ENCODE results near the gene KCNJ9. TPM values are rescaled to one million over a fixed set of nuclear protein-coding genes. Genes with fewer than 3 reads are reported as not detected.

KCNJ9 gene
- polyA plus RNA-seq, 3 donors = not detected

- H3K9ac ChIP-seq (ENCODE audit: insufficient read depth, low read length, poor library complexity, severe bottlenecking) = no peak overlapping the region
- Mint-ChIP-seq H3K4me1 (peaks cover 39% of the 10 kb centered on the region), H3K9me3 (peaks cover 0 to 2% (median 0%) of the 10 kb centered on the region in 7 donors), H3K27me3 (ENCODE audit: low read depth in 3 of 3) (peaks cover 12 to 29% (median 20%) of the 10 kb centered on the region in 3 donors), H3K4me3 (peak overlapping the region in 1 of 2 donors; percentile 4), H3K36me3 (no peaks in the 10 kb centered on the region), H3K27ac (peak overlapping the region; percentile 44 to 84 (median 72))
- H3K27ac ChIP-seq (ENCODE audit: low read depth in 1 of 2, low read length in 2 of 2) = peak overlapping the region; percentile 57 to 59
- no peak overlapping the region for H2AFZ ChIP-seq (ENCODE audit: insufficient read depth, low read depth, low read length, poor library complexity, severe bottlenecking)
- H4K20me1 ChIP-seq (ENCODE audit: insufficient read depth, low read length) = no peaks in the 10 kb centered on the region
- H3K9me3 ChIP-seq (replicated peaks in 1 of 2; ENCODE audit: control insufficient read depth in 1 of 2, insufficient read depth in 1 of 2, low read length in 2 of 2) = no peaks in the 10 kb centered on the region
- peaks cover 44 to 47% of the 10 kb centered on the region in 2 donors for H3K4me1 ChIP-seq (ENCODE audit: control insufficient read depth in 1 of 2, insufficient read depth in 2 of 2, low read length in 2 of 2)
- H3K27me3 ChIP-seq (ENCODE audit: control insufficient read depth in 2 of 2, insufficient read depth in 2 of 2, low read length in 2 of 2) = peaks cover 16 to 31% of the 10 kb centered on the region in 2 donors
- no peak for TF ChIP-seq CTCF (IDR thresholded peaks at IDR 0.05)
- intact Hi-C loops (cut with micrococcal nuclease) = no loop called here
- DNase-seq = peak; percentile 35 to 69 (median 50)
- H3K4me3 ChIP-seq (replicated peaks in 1 of 3; ENCODE audit: low read depth in 2 of 3, low read length in 3 of 3) = no peak overlapping the region
- H3K79me2 ChIP-seq (ENCODE audit: insufficient read depth, low read length) = no peaks in the 10 kb centered on the region
- H3K36me3 ChIP-seq (replicated peaks in 1 of 2; ENCODE audit: control insufficient read depth in 1 of 2, insufficient read depth in 2 of 2, low read length in 2 of 2) = no peaks in the 10 kb centered on the region
- no peak overlapping the region for H3K4me2 ChIP-seq (replicated peaks; ENCODE audit: extremely low read depth, low read length, poor library complexity, severe bottlenecking)
These were observed 3.9 kb upstream of the KCNJ9 start for GRCh38 chr1:160077486-160077885.

- peaks cover 23 to 41% (median 32%) of the 10 kb centered on the region in 3 donors for H3K27me3 Mint-ChIP-seq (ENCODE audit: low read depth in 3 of 3)
- H3K9me3 Mint-ChIP-seq = no peaks in the 10 kb centered on the region
- no peak overlapping the region for H3K4me3 ChIP-seq (replicated peaks in 1 of 3; ENCODE audit: low read depth in 2 of 3, low read length in 3 of 3)
- H3K27ac ChIP-seq (ENCODE audit: low read depth in 1 of 2, low read length in 2 of 2) = no peak overlapping the region
- peak overlapping the region in 1 of 7 donors; percentile 21 for H3K27ac Mint-ChIP-seq
- peak; percentile 48 to 85 (median 53) for DNase-seq
- no peak overlapping the region for H3K4me3 Mint-ChIP-seq
- intact Hi-C loops (cut with micrococcal nuclease) = no loop called here
- peak; percentile 96 for TF ChIP-seq CTCF (IDR thresholded peaks at IDR 0.05)
- no peaks in the 10 kb centered on the region for H3K36me3 ChIP-seq (replicated peaks in 1 of 2; ENCODE audit: control insufficient read depth in 1 of 2, insufficient read depth in 2 of 2, low read length in 2 of 2)
- H3K9ac ChIP-seq (ENCODE audit: insufficient read depth, low read length, poor library complexity, severe bottlenecking) = no peak overlapping the region
- no peak overlapping the region for H3K4me2 ChIP-seq (replicated peaks; ENCODE audit: extremely low read depth, low read length, poor library complexity, severe bottlenecking)
- H3K4me1 Mint-ChIP-seq = peaks cover 39% of the 10 kb centered on the region
- no peaks in the 10 kb centered on the region for H3K79me2 ChIP-seq (ENCODE audit: insufficient read depth, low read length)
- H3K27me3 ChIP-seq (ENCODE audit: control insufficient read depth in 2 of 2, insufficient read depth in 2 of 2, low read length in 2 of 2) = peaks cover 27 to 42% of the 10 kb centered on the region in 2 donors
- peaks cover 46 to 50% of the 10 kb centered on the region in 2 donors for H3K4me1 ChIP-seq (ENCODE audit: control insufficient read depth in 1 of 2, insufficient read depth in 2 of 2, low read length in 2 of 2)
- no peaks in the 10 kb centered on the region for H3K36me3 Mint-ChIP-seq
- H4K20me1 ChIP-seq (ENCODE audit: insufficient read depth, low read length) = no peaks in the 10 kb centered on the region
- H2AFZ ChIP-seq (ENCODE audit: insufficient read depth, low read depth, low read length, poor library complexity, severe bottlenecking) = no peak overlapping the region
- no peaks in the 10 kb centered on the region for H3K9me3 ChIP-seq (replicated peaks in 1 of 2; ENCODE audit: control insufficient read depth in 1 of 2, insufficient read depth in 1 of 2, low read length in 2 of 2)
- WGBS (ENCODE audit: insufficient coverage) = 9% methylated on average over 4 of the region's 8 CpGs
These were observed 2.7 kb upstream of the KCNJ9 start for GRCh38 chr1:160078512-160079195.

Data from CD14-positive monocyte (primary cell).